SK-N-SH (cell line): ENCODE data around the gene ZCCHC17.

Source experiments
- NRF1 ChIP-seq: IDR thresholded peaks from 2 replicates; pipeline ENCODE4 v1.6.1; 2012; ENCODE audit warnings: low read depth, mild to moderate bottlenecking, low read length
- TF ChIP-seq, protein P1 (sequence below): IDR thresholded peaks from 2 replicates; pipeline ENCODE4 v1.4.0; 2012; ENCODE audit warnings: low read depth
- TF ChIP-seq, protein P2 (sequence below): fragments of 200-600 bp; sonication (generic); IDR thresholded peaks from 2 replicates; pipeline ENCODE4 v1.6.1; 2017; ENCODE audit warnings: antibody characterized with exemption, mild to moderate bottlenecking, moderate library complexity

DNA sequence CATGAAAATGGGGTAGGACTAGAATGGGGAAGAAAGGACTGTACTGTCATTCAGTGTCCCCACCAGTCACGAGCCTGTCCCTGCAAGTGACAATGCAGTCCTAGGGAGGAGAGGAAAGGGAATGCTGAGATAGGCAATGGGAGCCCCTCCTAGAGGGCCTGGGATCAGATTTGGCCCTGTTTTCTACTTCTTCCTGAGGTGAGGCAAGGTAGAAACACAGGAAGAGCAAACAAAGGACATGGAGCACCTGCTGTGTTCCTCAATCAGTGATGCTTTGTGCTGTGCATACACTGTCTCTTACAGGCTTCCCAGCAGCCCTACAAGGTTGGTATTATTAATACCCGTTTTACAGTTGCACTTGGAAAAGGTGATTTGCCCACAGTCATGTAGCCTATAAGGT is 70.0 kb downstream of the ZCCHC17 start:
- TF ChIP-seq, protein P1, sequence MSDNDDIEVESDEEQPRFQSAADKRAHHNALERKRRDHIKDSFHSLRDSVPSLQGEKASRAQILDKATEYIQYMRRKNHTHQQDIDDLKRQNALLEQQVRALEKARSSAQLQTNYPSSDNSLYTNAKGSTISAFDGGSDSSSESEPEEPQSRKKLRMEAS: no peak
- TF ChIP-seq, protein P2, sequence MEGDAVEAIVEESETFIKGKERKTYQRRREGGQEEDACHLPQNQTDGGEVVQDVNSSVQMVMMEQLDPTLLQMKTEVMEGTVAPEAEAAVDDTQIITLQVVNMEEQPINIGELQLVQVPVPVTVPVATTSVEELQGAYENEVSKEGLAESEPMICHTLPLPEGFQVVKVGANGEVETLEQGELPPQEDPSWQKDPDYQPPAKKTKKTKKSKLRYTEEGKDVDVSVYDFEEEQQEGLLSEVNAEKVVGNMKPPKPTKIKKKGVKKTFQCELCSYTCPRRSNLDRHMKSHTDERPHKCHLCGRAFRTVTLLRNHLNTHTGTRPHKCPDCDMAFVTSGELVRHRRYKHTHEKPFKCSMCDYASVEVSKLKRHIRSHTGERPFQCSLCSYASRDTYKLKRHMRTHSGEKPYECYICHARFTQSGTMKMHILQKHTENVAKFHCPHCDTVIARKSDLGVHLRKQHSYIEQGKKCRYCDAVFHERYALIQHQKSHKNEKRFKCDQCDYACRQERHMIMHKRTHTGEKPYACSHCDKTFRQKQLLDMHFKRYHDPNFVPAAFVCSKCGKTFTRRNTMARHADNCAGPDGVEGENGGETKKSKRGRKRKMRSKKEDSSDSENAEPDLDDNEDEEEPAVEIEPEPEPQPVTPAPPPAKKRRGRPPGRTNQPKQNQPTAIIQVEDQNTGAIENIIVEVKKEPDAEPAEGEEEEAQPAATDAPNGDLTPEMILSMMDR: no peak
- TF ChIP-seq NRF1: no peak
